ENCODE measurements around the gene RPAP2.

DNA sequence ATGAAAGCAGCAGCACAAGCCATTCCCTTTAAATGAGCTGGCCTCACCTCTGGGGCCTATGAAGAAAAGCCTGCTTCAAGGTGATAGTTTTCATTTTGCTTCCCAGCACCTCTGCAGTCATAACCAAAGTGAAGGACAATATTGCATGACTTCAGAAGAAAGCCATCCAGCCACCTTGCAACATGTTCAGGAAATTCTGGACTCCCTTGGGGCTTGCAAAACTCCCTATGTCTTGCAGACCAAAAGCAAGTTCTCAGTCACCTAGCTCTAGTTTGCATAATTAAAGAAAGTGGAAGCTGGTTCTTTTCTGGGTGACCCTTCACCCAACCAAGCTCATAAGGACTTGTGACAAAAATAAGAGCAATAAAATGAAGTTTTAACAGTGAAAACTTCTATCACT lies 100.2 kb downstream of the RPAP2 start:
- TF ChIP-seq POLR2A (IDR thresholded peaks at IDR 0.05; ENCODE audit: low read depth, low read length), result no peak
- TF ChIP-seq, protein P1, sequence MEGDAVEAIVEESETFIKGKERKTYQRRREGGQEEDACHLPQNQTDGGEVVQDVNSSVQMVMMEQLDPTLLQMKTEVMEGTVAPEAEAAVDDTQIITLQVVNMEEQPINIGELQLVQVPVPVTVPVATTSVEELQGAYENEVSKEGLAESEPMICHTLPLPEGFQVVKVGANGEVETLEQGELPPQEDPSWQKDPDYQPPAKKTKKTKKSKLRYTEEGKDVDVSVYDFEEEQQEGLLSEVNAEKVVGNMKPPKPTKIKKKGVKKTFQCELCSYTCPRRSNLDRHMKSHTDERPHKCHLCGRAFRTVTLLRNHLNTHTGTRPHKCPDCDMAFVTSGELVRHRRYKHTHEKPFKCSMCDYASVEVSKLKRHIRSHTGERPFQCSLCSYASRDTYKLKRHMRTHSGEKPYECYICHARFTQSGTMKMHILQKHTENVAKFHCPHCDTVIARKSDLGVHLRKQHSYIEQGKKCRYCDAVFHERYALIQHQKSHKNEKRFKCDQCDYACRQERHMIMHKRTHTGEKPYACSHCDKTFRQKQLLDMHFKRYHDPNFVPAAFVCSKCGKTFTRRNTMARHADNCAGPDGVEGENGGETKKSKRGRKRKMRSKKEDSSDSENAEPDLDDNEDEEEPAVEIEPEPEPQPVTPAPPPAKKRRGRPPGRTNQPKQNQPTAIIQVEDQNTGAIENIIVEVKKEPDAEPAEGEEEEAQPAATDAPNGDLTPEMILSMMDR (IDR thresholded peaks at IDR 0.05; ENCODE audit: extremely low read depth in 1 of 2, insufficient read depth in 1 of 2, low read depth in 1 of 2, low read length in 2 of 2), result no peak
- TF ChIP-seq EZH2 (IDR thresholded peaks at IDR 0.05; ENCODE audit: borderline replicate concordance, low read depth, low read length, severe bottlenecking), result no peak
- TF ChIP-seq, protein P2, sequence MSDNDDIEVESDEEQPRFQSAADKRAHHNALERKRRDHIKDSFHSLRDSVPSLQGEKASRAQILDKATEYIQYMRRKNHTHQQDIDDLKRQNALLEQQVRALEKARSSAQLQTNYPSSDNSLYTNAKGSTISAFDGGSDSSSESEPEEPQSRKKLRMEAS (IDR thresholded peaks at IDR 0.05; ENCODE audit: insufficient read depth, insufficient read length), result no peak
- no peak for TF ChIP-seq JUN (IDR thresholded peaks at IDR 0.05; ENCODE audit: borderline replicate concordance, insufficient read depth, insufficient read length, low read depth)

All from endothelial cell of umbilical vein (primary cell).